ENCODE data around the gene MAML2. TPM values are rescaled to one million over a fixed set of nuclear protein-coding genes. Genes with fewer than 3 reads are reported as not detected.
A peak's percentile ranks its signal among the peaks of the same experiment; 100 is the strongest.

The MAML2 gene
- total and polyA plus RNA-seq, 9 of the 15 experiments (the other 6 are each of a cell fraction or from before 2014, with no cell fraction given) = 0.79 to 6.8 (median 4.8) TPM

GRCh38 chr11:96082002-96082899 is 260.7 kb downstream of the MAML2 start:
- Histone ChIP-seq H3K9ac (ENCODE audit: insufficient read depth in 1 of 2, low read depth in 2 of 2, low read length in 2 of 2) (peak overlapping the region; percentile 15 to 52; a peak in 3 of 4 replicates), H3K9me3 (replicated peaks; ENCODE audit: control insufficient read depth, insufficient read depth, low read depth, low read length) (no peaks in the 10 kb centered on the region), H3K27me3 (ENCODE audit: control insufficient read depth in 2 of 2, insufficient read depth in 2 of 2, low read length in 2 of 2) (no peaks in the 10 kb centered on the region), H3K79me2 (ENCODE audit: control insufficient read depth, insufficient read depth, low read length) (no peaks in the 10 kb centered on the region; the same call in 2 of the 3 replicates), H4K20me1 (replicated peaks; ENCODE audit: control insufficient read depth, insufficient read depth, low read length) (no peaks in the 10 kb centered on the region), H3K27ac (ENCODE audit: extremely low read depth, low read depth, low read length) (peak overlapping the region; percentile 87), H3K9me1 (ENCODE audit: control insufficient read depth, insufficient read depth, low read length) (no peaks in the 10 kb centered on the region), H3K4me3 (peak overlapping the region; percentile 5; the same call in 1 of the 2 replicates), H3K4me1 (replicated peaks in 1 of 2; ENCODE audit: control insufficient read depth in 2 of 2, insufficient read depth in 2 of 2, low read length in 2 of 2) (peaks cover 3 to 66% of the 10 kb centered on the region in 2 experiments), H3K4me2 (ENCODE audit: insufficient read depth, low read length) (peak overlapping the region; percentile 89), H2AFZ (ENCODE audit: low read depth, low read length) (peak overlapping the region; percentile 90), H3K36me3 (ENCODE audit: control insufficient read depth, insufficient read depth, low read length) (no peaks in the 10 kb centered on the region; the same call in 2 of the 3 replicates)
- POLR2A ChIA-PET = interaction anchor here (0.5 to 1.5 kb wide), 7 partner anchors 9 to 198 kb away, joined by 3 to 4 read pairs (median 3); no protein-coding TSS in a partner anchor
- 5% methylated on average over 11 of the region's 11 CpGs for WGBS (ENCODE audit: insufficient coverage, low coverage, missing lambda C conversion rate)
- DNase-seq (ENCODE audit: extremely low read depth in 1 of 4, low spot score in 3 of 4) (peak; percentile 20 to 89 (median 52)), ATAC-seq (peak; percentile 91), FAIRE-seq (peak; percentile 85)
- intact Hi-C loops (cut with micrococcal nuclease) = no loop called here
- CTCF ChIA-PET (ENCODE audit: low intra/inter-chr PET ratio) = no interaction called here
- in situ Hi-C loops (cut with MboI) = no loop called here
- no TSS peak for BruUV-seq (replicated peaks)
- TF ChIP-seq RAD21 (CRISPR knock-in tag; conservative IDR thresholded peaks at IDR 0.05 in 1 of 2, IDR thresholded peaks at IDR 0.05 in 1 of 2) (peak in 1 of 2 experiments; percentile 35; a peak in 3 of 4 replicates), RUNX1 (IDR thresholded peaks at IDR 0.05; ENCODE audit: low read depth) (no peak), ZNF589 (CRISPR knock-in tag; IDR thresholded peaks at IDR 0.05; ENCODE audit: low read depth) (peak; percentile 77; the same call in 1 of the 2 replicates), MYNN (IDR thresholded peaks at IDR 0.05) (no peak), MYNN (CRISPR knock-in tag; IDR thresholded peaks at IDR 0.05) (no peak), NBN (IDR thresholded peaks at IDR 0.05; ENCODE audit: low read depth) (peak; percentile 29; the same call in 1 of the 2 replicates), SMC3 (conservative IDR thresholded peaks at IDR 0.05; ENCODE audit: insufficient read depth, low read depth, low read length) (0 out of 2 replicates have a peak, but pooled peaks have one; percentile 11), TRIM24 (IDR thresholded peaks at IDR 0.05) (peak; percentile 35 to 78; a peak in 3 of 4 replicates), EP400 (IDR thresholded peaks at IDR 0.05) (peak; percentile 59), E2F8 (IDR thresholded peaks at IDR 0.05; ENCODE audit: low read depth, partially characterized antibody) (no peak), CBX5 (IDR thresholded peaks at IDR 0.05; ENCODE audit: borderline replicate concordance, low read depth) (no peak), HDAC6 (IDR thresholded peaks at IDR 0.05; ENCODE audit: low read depth, low read length) (no peak), TFAP4 (CRISPR knock-in tag; IDR thresholded peaks at IDR 0.05; ENCODE audit: borderline replicate concordance) (peak; percentile 49), FOSL1 (tag; conservative IDR thresholded peaks at IDR 0.05) (peak; percentile 54), EHMT2 (IDR thresholded peaks at IDR 0.05) (peak; percentile 71), SMARCC2 (IDR thresholded peaks at IDR 0.05; ENCODE audit: low read depth) (no peak)
- TF ChIP-seq, protein P1, sequence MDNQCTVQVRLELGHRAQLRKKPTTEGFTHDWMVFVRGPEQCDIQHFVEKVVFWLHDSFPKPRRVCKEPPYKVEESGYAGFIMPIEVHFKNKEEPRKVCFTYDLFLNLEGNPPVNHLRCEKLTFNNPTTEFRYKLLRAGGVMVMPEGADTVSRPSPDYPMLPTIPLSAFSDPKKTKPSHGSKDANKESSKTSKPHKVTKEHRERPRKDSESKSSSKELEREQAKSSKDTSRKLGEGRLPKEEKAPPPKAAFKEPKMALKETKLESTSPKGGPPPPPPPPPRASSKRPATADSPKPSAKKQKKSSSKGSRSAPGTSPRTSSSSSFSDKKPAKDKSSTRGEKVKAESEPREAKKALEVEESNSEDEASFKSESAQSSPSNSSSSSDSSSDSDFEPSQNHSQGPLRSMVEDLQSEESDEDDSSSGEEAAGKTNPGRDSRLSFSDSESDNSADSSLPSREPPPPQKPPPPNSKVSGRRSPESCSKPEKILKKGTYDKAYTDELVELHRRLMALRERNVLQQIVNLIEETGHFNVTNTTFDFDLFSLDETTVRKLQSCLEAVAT (IDR thresholded peaks at IDR 0.05) = peak in 1 of 2 experiments; percentile 84; a peak in 2 of 4 replicates

All from K562 (cell line).